ENCODE data around the gene UPP2. TPM values are rescaled to one million over a fixed set of nuclear protein-coding genes. Genes with fewer than 3 reads are reported as not detected.

UPP2 gene
- total RNA-seq, 1 donor from 2014 or later, result not detected

DNA sequence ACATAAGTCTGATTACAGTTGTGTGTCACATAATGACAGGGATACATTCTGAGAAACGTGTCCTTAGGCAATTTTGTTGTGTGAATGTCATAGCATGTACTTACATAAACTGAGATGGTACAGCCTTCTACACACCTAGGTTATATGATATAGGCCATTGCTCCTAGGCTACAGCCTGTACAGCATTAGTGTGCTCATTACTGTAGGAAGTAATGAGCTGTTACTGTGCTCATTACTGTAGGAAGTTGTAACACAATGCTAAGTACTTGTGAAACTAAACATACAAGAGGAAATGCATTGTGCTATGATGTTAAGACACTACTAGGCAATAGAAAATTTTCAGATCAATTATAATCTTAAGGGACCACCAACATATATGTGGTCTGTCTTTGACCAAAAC is 72.8 kb downstream of the UPP2 start:
- Mint-ChIP-seq H3K27ac (ENCODE audit: unreplicated experiment) (no peak overlapping the region), H3K4me3 (ENCODE audit: unreplicated experiment) (no peak overlapping the region), H3K27me3 (ENCODE audit: low read depth, unreplicated experiment) (no peaks in the 10 kb centered on the region), H3K9me3 (ENCODE audit: unreplicated experiment) (no peaks in the 10 kb centered on the region), H3K36me3 (ENCODE audit: low read depth, unreplicated experiment) (no peaks in the 10 kb centered on the region), H3K4me1 (ENCODE audit: low read depth, unreplicated experiment) (no peaks in the 10 kb centered on the region)
- Histone ChIP-seq H3K27ac (ENCODE audit: low read depth, low read length) (no peak overlapping the region), H2AFZ (ENCODE audit: low read depth, low read length) (no peak overlapping the region), H3K4me2 (ENCODE audit: low read length) (no peak overlapping the region), H3K36me3 (ENCODE audit: insufficient read depth, low read length) (no peaks in the 10 kb centered on the region), H3K27me3 (ENCODE audit: insufficient read depth, low read length) (no peaks in the 10 kb centered on the region), H3K4me3 (ENCODE audit: insufficient read depth, low read depth, low read length) (no peak overlapping the region), H4K20me1 (ENCODE audit: insufficient read depth, low read length) (no peaks in the 10 kb centered on the region), H3K9me3 (ENCODE audit: insufficient read depth, low read depth, low read length) (no peaks in the 10 kb centered on the region), H3K9ac (ENCODE audit: low read length) (no peak overlapping the region), H3K4me1 (ENCODE audit: insufficient read depth, low read length) (no peaks in the 10 kb centered on the region), H3K79me2 (ENCODE audit: insufficient read depth, low read length) (no peaks in the 10 kb centered on the region)
- FAIRE-seq (no peak), DNase-seq (ENCODE audit: low read depth) (no peak)
- TF ChIP-seq EZH2 (IDR thresholded peaks at IDR 0.05; ENCODE audit: insufficient read depth, low read length), result no peak
- TF ChIP-seq, protein P1, sequence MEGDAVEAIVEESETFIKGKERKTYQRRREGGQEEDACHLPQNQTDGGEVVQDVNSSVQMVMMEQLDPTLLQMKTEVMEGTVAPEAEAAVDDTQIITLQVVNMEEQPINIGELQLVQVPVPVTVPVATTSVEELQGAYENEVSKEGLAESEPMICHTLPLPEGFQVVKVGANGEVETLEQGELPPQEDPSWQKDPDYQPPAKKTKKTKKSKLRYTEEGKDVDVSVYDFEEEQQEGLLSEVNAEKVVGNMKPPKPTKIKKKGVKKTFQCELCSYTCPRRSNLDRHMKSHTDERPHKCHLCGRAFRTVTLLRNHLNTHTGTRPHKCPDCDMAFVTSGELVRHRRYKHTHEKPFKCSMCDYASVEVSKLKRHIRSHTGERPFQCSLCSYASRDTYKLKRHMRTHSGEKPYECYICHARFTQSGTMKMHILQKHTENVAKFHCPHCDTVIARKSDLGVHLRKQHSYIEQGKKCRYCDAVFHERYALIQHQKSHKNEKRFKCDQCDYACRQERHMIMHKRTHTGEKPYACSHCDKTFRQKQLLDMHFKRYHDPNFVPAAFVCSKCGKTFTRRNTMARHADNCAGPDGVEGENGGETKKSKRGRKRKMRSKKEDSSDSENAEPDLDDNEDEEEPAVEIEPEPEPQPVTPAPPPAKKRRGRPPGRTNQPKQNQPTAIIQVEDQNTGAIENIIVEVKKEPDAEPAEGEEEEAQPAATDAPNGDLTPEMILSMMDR (IDR thresholded peaks at IDR 0.05; ENCODE audit: insufficient read depth, low read depth, low read length), result no peak

DNA sequence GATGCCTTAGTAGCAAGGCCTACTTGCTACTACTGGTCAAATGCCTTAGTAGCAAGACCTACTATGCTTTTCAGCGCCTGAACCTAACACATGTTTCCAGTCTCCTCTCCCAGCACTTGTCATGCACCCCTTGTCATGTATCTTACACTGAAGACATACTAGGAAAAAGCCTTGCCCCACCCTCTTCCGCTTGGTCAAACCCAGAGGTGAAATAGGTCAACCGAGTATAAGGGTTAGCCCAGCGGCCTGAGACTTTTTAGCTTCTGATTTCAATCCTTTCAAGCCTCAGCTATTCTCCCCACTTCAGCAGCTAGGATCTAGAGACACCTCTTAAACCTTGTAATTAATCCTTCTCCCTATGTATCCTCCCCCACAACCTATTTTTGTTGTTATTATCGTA is 73.3 kb downstream of the UPP2 start:
- no peaks in the 10 kb centered on the region for H3K27me3 ChIP-seq (ENCODE audit: insufficient read depth, low read length)
- no peak for TF ChIP-seq EZH2 (IDR thresholded peaks at IDR 0.05; ENCODE audit: insufficient read depth, low read length)
- TF ChIP-seq, protein P1 (IDR thresholded peaks at IDR 0.05; ENCODE audit: insufficient read depth, low read depth, low read length), result no peak
- no peak overlapping the region for H3K4me2 ChIP-seq (ENCODE audit: low read length)
- Mint-ChIP-seq H3K4me3 (ENCODE audit: unreplicated experiment) (no peak overlapping the region), H3K27me3 (ENCODE audit: low read depth, unreplicated experiment) (no peaks in the 10 kb centered on the region), H3K36me3 (ENCODE audit: low read depth, unreplicated experiment) (no peaks in the 10 kb centered on the region), H3K9me3 (ENCODE audit: unreplicated experiment) (no peaks in the 10 kb centered on the region), H3K27ac (ENCODE audit: unreplicated experiment) (no peak overlapping the region), H3K4me1 (ENCODE audit: low read depth, unreplicated experiment) (no peaks in the 10 kb centered on the region)
- no peaks in the 10 kb centered on the region for H3K79me2 ChIP-seq (ENCODE audit: insufficient read depth, low read length)
- no peak overlapping the region for H3K4me3 ChIP-seq (ENCODE audit: insufficient read depth, low read depth, low read length)
- no peaks in the 10 kb centered on the region for H4K20me1 ChIP-seq (ENCODE audit: insufficient read depth, low read length)
- H2AFZ ChIP-seq (ENCODE audit: low read depth, low read length), result no peak overlapping the region
- FAIRE-seq (no peak), DNase-seq (ENCODE audit: low read depth) (no peak)
- H3K9me3 ChIP-seq (ENCODE audit: insufficient read depth, low read depth, low read length), result no peaks in the 10 kb centered on the region
- no peaks in the 10 kb centered on the region for H3K4me1 ChIP-seq (ENCODE audit: insufficient read depth, low read length)
- no peaks in the 10 kb centered on the region for H3K36me3 ChIP-seq (ENCODE audit: insufficient read depth, low read length)
- no peak overlapping the region for H3K27ac ChIP-seq (ENCODE audit: low read depth, low read length)
- no peak overlapping the region for H3K9ac ChIP-seq (ENCODE audit: low read length)

DNA sequence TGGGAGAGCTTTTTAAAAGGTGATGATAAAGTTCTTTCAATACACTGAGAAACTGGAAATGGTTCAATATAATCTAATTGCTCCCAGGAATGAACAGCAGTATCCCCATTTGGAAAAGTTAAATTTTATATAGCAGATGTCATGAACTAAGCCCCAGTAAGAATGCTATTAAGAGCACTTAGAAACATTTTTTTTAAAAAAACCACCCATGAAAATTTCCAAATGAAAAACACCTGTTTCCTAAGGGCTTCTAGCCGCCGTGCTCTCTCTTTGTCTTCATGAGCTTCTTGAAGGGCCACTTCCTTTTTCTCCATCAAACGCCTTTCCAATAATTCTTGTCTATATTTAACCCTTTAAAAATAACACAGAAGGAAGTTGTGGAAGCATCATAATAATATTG is 77.0 kb downstream of the UPP2 start:
- no peak for TF ChIP-seq EZH2 (IDR thresholded peaks at IDR 0.05; ENCODE audit: insufficient read depth, low read length)
- TF ChIP-seq, protein P1 (IDR thresholded peaks at IDR 0.05; ENCODE audit: insufficient read depth, low read depth, low read length), result no peak
- no peaks in the 10 kb centered on the region for H3K4me1 ChIP-seq (ENCODE audit: insufficient read depth, low read length)

More for the DNA sequence above, 77.0 kb downstream of the UPP2 start:
- H3K9me3 Mint-ChIP-seq (ENCODE audit: unreplicated experiment), result peaks cover 2% of the 10 kb centered on the region
- peaks cover 14% of the 10 kb centered on the region for H3K27me3 Mint-ChIP-seq (ENCODE audit: low read depth, unreplicated experiment)
- H3K4me2 ChIP-seq (ENCODE audit: low read length), result no peak overlapping the region
- H3K27ac Mint-ChIP-seq (ENCODE audit: unreplicated experiment), result no peak overlapping the region
- H3K36me3 Mint-ChIP-seq (ENCODE audit: low read depth, unreplicated experiment), result no peaks in the 10 kb centered on the region
- peaks cover 5% of the 10 kb centered on the region for H3K4me1 Mint-ChIP-seq (ENCODE audit: low read depth, unreplicated experiment)
- no peak for FAIRE-seq
- no peak overlapping the region for H2AFZ ChIP-seq (ENCODE audit: low read depth, low read length)
- H3K4me3 Mint-ChIP-seq (ENCODE audit: unreplicated experiment), result no peak overlapping the region
- H3K9me3 ChIP-seq (ENCODE audit: insufficient read depth, low read depth, low read length), result no peaks in the 10 kb centered on the region
- H4K20me1 ChIP-seq (ENCODE audit: insufficient read depth, low read length), result no peaks in the 10 kb centered on the region
- no peak for DNase-seq (ENCODE audit: low read depth)
- H3K36me3 ChIP-seq (ENCODE audit: insufficient read depth, low read length), result no peaks in the 10 kb centered on the region
- H3K27me3 ChIP-seq (ENCODE audit: insufficient read depth, low read length), result no peaks in the 10 kb centered on the region
- no peak overlapping the region for H3K9ac ChIP-seq (ENCODE audit: low read length)
- no peaks in the 10 kb centered on the region for H3K79me2 ChIP-seq (ENCODE audit: insufficient read depth, low read length)
- H3K4me3 ChIP-seq (ENCODE audit: insufficient read depth, low read depth, low read length), result no peak overlapping the region
- no peak overlapping the region for H3K27ac ChIP-seq (ENCODE audit: low read depth, low read length)
